GM13977 (cell line): Measurements from ENCODE around the gene MIER3.

ENCODE experiments used
- DNase-seq: peaks from one replicate; pipeline ENCODE4 v3.0.0; 2012; ENCODE audit warnings: low spot score
- CTCF ChIP-seq: IDR thresholded peaks from 2 replicates; pipeline ENCODE4 v1.5.1; 2012; ENCODE audit warnings: mild to moderate bottlenecking, control low read depth; ENCODE audit not compliant: insufficient read depth; ENCODE audit errors: extremely low read depth, missing control alignments
- in situ Hi-C: fragments of 300-500 bp; cut with MboI; formaldehyde crosslinking; loops from one replicate; pipeline ENCODE4 v1.12.0; 2022; ENCODE audit warnings: low sequenced_read_pairs, low pct_unique_long_range_greater_than_20kb, mixed read lengths, inconsistent platforms; ENCODE audit not compliant: unreplicated experiment

MIER3 gene

GRCh38 chr5:56950626-56951125, 1.2 kb downstream of the MIER3 start:
- no peak for TF ChIP-seq CTCF
- peak; percentile 76 for DNase-seq
- in situ Hi-C loops = no loop called here

- in situ Hi-C loops = no loop called here
- no peak for TF ChIP-seq CTCF
- no peak for DNase-seq
Measured at GRCh38 chr5:56947052-56947451, 4.9 kb downstream of the MIER3 start.

GRCh38 chr5:56941981-56942380, 9.9 kb downstream of the MIER3 start:
- in situ Hi-C loops = no loop called here
- DNase-seq = no peak
- no peak for TF ChIP-seq CTCF

- no peak for DNase-seq
- in situ Hi-C loops = no loop called here
- TF ChIP-seq CTCF = no peak
Measured at GRCh38 chr5:56938858-56939257, 13.1 kb downstream of the MIER3 start.

GRCh38 chr5:56934325-56934724, 17.6 kb downstream of the MIER3 start:
- TF ChIP-seq CTCF = no peak
- in situ Hi-C loops = no loop called here
- DNase-seq = no peak

GRCh38 chr5:56922922-56923321, 29.0 kb downstream of the MIER3 start:
- no peak for TF ChIP-seq CTCF
- in situ Hi-C loops = loop anchor here (25.0 kb wide), 1 partner anchor 289 kb away; no protein-coding TSS in a partner anchor
- DNase-seq = no peak

- TF ChIP-seq CTCF = no peak
- in situ Hi-C loops = loop anchor here (25.0 kb wide), 1 partner anchor 292 kb away; no protein-coding TSS in a partner anchor
- DNase-seq = no peak
Measured at GRCh38 chr5:56919942-56920662, 31.8 kb downstream of the MIER3 start.
